ENCODE results near the gene UBAP2.
"Not testable (repeated sequence)": the region's sequence is repeated elsewhere in the genome, so short reads cannot be mapped to it uniquely, and the experiment has no call there.

The UBAP2 gene

GRCh38 chr9:34047864-34048726, 592 bp downstream of the UBAP2 start:
- Histone ChIP-seq H3K79me2 (ENCODE audit: low read length) (peaks cover 55% of the 10 kb centered on the region), H3K9me3 (replicated peaks; ENCODE audit: insufficient read depth, low read length) (no peaks in the 10 kb centered on the region), H2AFZ (ENCODE audit: low read length) (peak overlapping the region; percentile 92), H3K9ac (ENCODE audit: low read length) (peak overlapping the region; percentile 98), H3K36me3 (replicated peaks; ENCODE audit: insufficient read depth, low read length) (no peaks in the 10 kb centered on the region; the same call in 1 of the 2 replicates), H3K9me2 (replicated peaks; ENCODE audit: insufficient read depth, low read length) (no peaks in the 10 kb centered on the region), H3K4me1 (ENCODE audit: low read length) (peaks cover 24% of the 10 kb centered on the region), H3F3A (ENCODE audit: insufficient read depth, low read length) (peaks cover 20% of the 10 kb centered on the region), H3K27ac (ENCODE audit: low read length) (peak overlapping the region; percentile 88), H3K27me3 (replicated peaks; ENCODE audit: insufficient read depth, low read length) (no peaks in the 10 kb centered on the region), H3K4me2 (ENCODE audit: low read depth, low read length) (peak overlapping the region; percentile 94), H3K4me3 (ENCODE audit: low read length) (peak overlapping the region; percentile 97), H4K20me1 (ENCODE audit: insufficient read depth, low read length) (0 out of 2 replicates have a peak, but pooled peaks cover 5% of the 10 kb centered on the region)
- peak; percentile 54 for DNase-seq
- TF ChIP-seq EZH2 (optimal IDR thresholded peaks at IDR 0.05; ENCODE audit: low read depth, low read length) (no peak), EZH2phosphoT487 (IDR thresholded peaks at IDR 0.05; ENCODE audit: low read length) (no peak), CTCF (IDR thresholded peaks at IDR 0.05; ENCODE audit: low read length) (no peak)

GRCh38 chr9:34046784-34047379, 1.8 kb downstream of the UBAP2 start:
- Histone ChIP-seq H3K4me2 (ENCODE audit: low read depth, low read length) (peak overlapping the region; percentile 94), H4K20me1 (ENCODE audit: insufficient read depth, low read length) (0 out of 2 replicates have a peak, but pooled peaks cover 13% of the 10 kb centered on the region), H3K4me1 (ENCODE audit: low read length) (peaks cover 15% of the 10 kb centered on the region), H3K79me2 (ENCODE audit: low read length) (peaks cover 68% of the 10 kb centered on the region), H3K4me3 (ENCODE audit: low read length) (peak overlapping the region; percentile 97), H3K27ac (ENCODE audit: low read length) (peak overlapping the region; percentile 2; the same call in 1 of the 2 replicates), H3K9ac (ENCODE audit: low read length) (peak overlapping the region; percentile 98; the same call in 1 of the 2 replicates), H3K9me2 (replicated peaks; ENCODE audit: insufficient read depth, low read length) (no peaks in the 10 kb centered on the region), H3F3A (ENCODE audit: insufficient read depth, low read length) (peaks cover 7% of the 10 kb centered on the region; the same call in 1 of the 2 replicates), H2AFZ (ENCODE audit: low read length) (no peak overlapping the region), H3K27me3 (replicated peaks; ENCODE audit: insufficient read depth, low read length) (no peaks in the 10 kb centered on the region), H3K36me3 (replicated peaks; ENCODE audit: insufficient read depth, low read length) (no peaks in the 10 kb centered on the region; the same call in 1 of the 2 replicates), H3K9me3 (replicated peaks; ENCODE audit: insufficient read depth, low read length) (no peaks in the 10 kb centered on the region)
- no peak for DNase-seq
- TF ChIP-seq EZH2 (optimal IDR thresholded peaks at IDR 0.05; ENCODE audit: low read depth, low read length), result no peak
- no peak for TF ChIP-seq CTCF (IDR thresholded peaks at IDR 0.05; ENCODE audit: low read length)
- no peak for TF ChIP-seq EZH2phosphoT487 (IDR thresholded peaks at IDR 0.05; ENCODE audit: low read length)

DNA sequence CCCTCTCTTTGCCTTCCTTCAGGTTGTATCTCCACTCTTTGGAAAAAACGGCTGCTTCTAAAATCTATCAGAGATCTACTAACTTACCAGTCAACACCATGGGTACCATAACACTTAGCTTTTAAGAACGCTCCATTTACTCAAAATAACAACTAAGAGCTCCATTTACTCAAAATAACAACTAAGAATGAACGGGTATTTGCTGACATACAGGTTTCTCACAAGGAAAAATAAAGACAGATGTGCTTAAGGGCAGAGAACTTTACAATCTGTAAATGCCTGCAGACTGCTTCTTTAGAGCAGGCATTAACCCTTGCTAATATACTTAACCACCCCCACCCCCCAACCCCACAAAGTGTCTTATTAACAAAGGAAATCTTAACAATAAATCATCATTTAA, 2.8 kb downstream of the UBAP2 start:
- Histone ChIP-seq H2AFZ (ENCODE audit: low read length) (no peak overlapping the region), H3K36me3 (replicated peaks; ENCODE audit: insufficient read depth, low read length) (no peaks in the 10 kb centered on the region; the same call in 1 of the 2 replicates), H3K4me3 (ENCODE audit: low read length) (peak overlapping the region; percentile 19; the same call in 1 of the 2 replicates), H3K27ac (ENCODE audit: low read length) (peak overlapping the region; percentile 9; the same call in 1 of the 2 replicates), H3K4me1 (ENCODE audit: low read length) (peaks cover 14% of the 10 kb centered on the region), H3K9ac (ENCODE audit: low read length) (no peak overlapping the region), H3K9me3 (replicated peaks; ENCODE audit: insufficient read depth, low read length) (no peaks in the 10 kb centered on the region), H3K79me2 (ENCODE audit: low read length) (peaks cover 77% of the 10 kb centered on the region), H3K9me2 (replicated peaks; ENCODE audit: insufficient read depth, low read length) (no peaks in the 10 kb centered on the region), H4K20me1 (ENCODE audit: insufficient read depth, low read length) (0 out of 2 replicates have a peak, but pooled peaks cover 14% of the 10 kb centered on the region), H3K4me2 (ENCODE audit: low read depth, low read length) (peak overlapping the region; percentile 94), H3F3A (ENCODE audit: insufficient read depth, low read length) (peaks cover 7% of the 10 kb centered on the region; the same call in 1 of the 2 replicates), H3K27me3 (replicated peaks; ENCODE audit: insufficient read depth, low read length) (no peaks in the 10 kb centered on the region)
- no peak for TF ChIP-seq EZH2 (optimal IDR thresholded peaks at IDR 0.05; ENCODE audit: low read depth, low read length)
- TF ChIP-seq CTCF (IDR thresholded peaks at IDR 0.05; ENCODE audit: low read length), result no peak
- no peak for TF ChIP-seq EZH2phosphoT487 (IDR thresholded peaks at IDR 0.05; ENCODE audit: low read length)
- peak; percentile 29 for DNase-seq

DNA sequence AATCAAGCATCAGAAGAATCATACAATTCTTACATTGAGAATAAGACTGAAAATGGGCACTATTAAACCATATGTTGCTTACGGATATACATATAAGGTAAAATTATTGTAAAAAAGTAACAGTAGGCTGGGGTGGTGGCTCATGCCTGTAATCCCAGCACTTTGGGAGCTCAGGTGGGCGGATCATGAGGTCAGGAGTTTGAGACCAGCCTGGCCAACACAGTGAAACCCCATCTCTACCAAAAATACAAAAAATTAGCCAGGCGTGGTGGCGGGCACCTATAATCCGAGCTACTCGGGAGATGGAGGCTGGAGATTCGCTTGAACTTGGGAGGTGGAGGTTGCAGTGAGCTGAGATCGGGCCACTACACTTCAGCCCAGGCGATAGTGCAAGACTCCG, 6.6 kb downstream of the UBAP2 start:
- not testable (repeated sequence) for H3K4me1 ChIP-seq (ENCODE audit: low read length); H3K9me2 ChIP-seq (replicated peaks; ENCODE audit: insufficient read depth, low read length); H3K9me3 ChIP-seq (replicated peaks; ENCODE audit: insufficient read depth, low read length); H3K27ac ChIP-seq (ENCODE audit: low read length); H3K4me3 ChIP-seq (ENCODE audit: low read length); H3F3A ChIP-seq (ENCODE audit: insufficient read depth, low read length); H3K27me3 ChIP-seq (replicated peaks; ENCODE audit: insufficient read depth, low read length); H3K36me3 ChIP-seq (replicated peaks; ENCODE audit: insufficient read depth, low read length); H3K4me2 ChIP-seq (ENCODE audit: low read depth, low read length); H2AFZ ChIP-seq (ENCODE audit: low read length); DNase-seq; H3K9ac ChIP-seq (ENCODE audit: low read length)
- Histone ChIP-seq H4K20me1 (ENCODE audit: insufficient read depth, low read length) (0 out of 2 replicates have a peak, but pooled peaks cover 17% of the 10 kb centered on the region), H3K79me2 (ENCODE audit: low read length) (peaks cover 93% of the 10 kb centered on the region)

- not testable (repeated sequence) for H3K27ac ChIP-seq (ENCODE audit: low read length); H3K4me1 ChIP-seq (ENCODE audit: low read length); H3F3A ChIP-seq (ENCODE audit: insufficient read depth, low read length); H3K4me2 ChIP-seq (ENCODE audit: low read depth, low read length); H3K4me3 ChIP-seq (ENCODE audit: low read length); H3K36me3 ChIP-seq (replicated peaks; ENCODE audit: insufficient read depth, low read length); H3K9me2 ChIP-seq (replicated peaks; ENCODE audit: insufficient read depth, low read length); H3K27me3 ChIP-seq (replicated peaks; ENCODE audit: insufficient read depth, low read length); H3K9me3 ChIP-seq (replicated peaks; ENCODE audit: insufficient read depth, low read length); H2AFZ ChIP-seq (ENCODE audit: low read length); H3K9ac ChIP-seq (ENCODE audit: low read length); DNase-seq
- H3K79me2 ChIP-seq (ENCODE audit: low read length), result peaks cover 91% of the 10 kb centered on the region
- peaks cover 21% of the 10 kb centered on the region; the same call in 1 of the 2 replicates for H4K20me1 ChIP-seq (ENCODE audit: insufficient read depth, low read length)
These were observed 9.8 kb downstream of the UBAP2 start for GRCh38 chr9:34038851-34039250.
